ENCODE data around the gene ATP6V1E1. TPM values are rescaled to one million over a fixed set of nuclear protein-coding genes. Genes with fewer than 3 reads are reported as not detected.

ATP6V1E1 gene
- total and polyA plus RNA-seq, 9 of the 15 experiments (the other 6 are each of a cell fraction or from before 2014, with no cell fraction given), result 122 to 249 (median 179) TPM

- TF ChIP-seq HBP1 (CRISPR knock-in tag; IDR thresholded peaks at IDR 0.05) (no peak), ZBTB49 (CRISPR knock-in tag; IDR thresholded peaks at IDR 0.05; ENCODE audit: borderline replicate concordance) (peak; percentile 84; the same call in 1 of the 2 replicates), EZH2 (IDR thresholded peaks at IDR 0.05; ENCODE audit: borderline replicate concordance, low read depth, low read length) (no peak), ZC3H4 (CRISPR knock-in tag; IDR thresholded peaks at IDR 0.05; ENCODE audit: borderline replicate concordance) (no peak), GTF2E2 (tag; IDR thresholded peaks at IDR 0.05) (no peak), TCFL5 (CRISPR knock-in tag; conservative IDR thresholded peaks at IDR 0.05) (no peak), ZNF165 (CRISPR knock-in tag; IDR thresholded peaks at IDR 0.05; ENCODE audit: borderline replicate concordance) (no peak), GMEB1 (CRISPR knock-in tag; IDR thresholded peaks at IDR 0.05) (no peak), ZBTB11 (CRISPR knock-in tag; IDR thresholded peaks at IDR 0.05) (no peak), KLF1 (tag; IDR thresholded peaks at IDR 0.05) (no peak), ZHX1 (conservative IDR thresholded peaks at IDR 0.05; ENCODE audit: low read length) (no peak), FOXK1 (CRISPR knock-in tag; IDR thresholded peaks at IDR 0.05; ENCODE audit: borderline replicate concordance) (peak; percentile 85; the same call in 1 of the 2 replicates), ESRRA (IDR thresholded peaks at IDR 0.05; ENCODE audit: borderline replicate concordance, low read depth) (no peak), HIVEP1 (CRISPR knock-in tag; IDR thresholded peaks at IDR 0.05) (no peak), HDAC1 (IDR thresholded peaks at IDR 0.05) (no peak), SPI1 (IDR thresholded peaks at IDR 0.05; ENCODE audit: borderline replicate concordance, low read depth, low read length) (no peak)
Observed at GRCh38 chr22:17627961-17628405, 566 bp downstream of the ATP6V1E1 start (continued).
